AG04450 (cell line): ENCODE results near the gene ADAMTS6. TPM values are rescaled to one million over a fixed set of nuclear protein-coding genes. Genes with fewer than 3 reads are reported as not detected.

ENCODE experiments used
- CTCF ChIA-PET: fragments of 300-600, 350-600 bp; formaldehyde crosslinking; extraction: SDS; loops from one replicate; lab custom pipeline; 2022; ENCODE audit warnings: antibody characterized with exemption, inconsistent platforms; lab: Charles Lee
- POLR2A ChIA-PET: fragments of 350-600 bp; formaldehyde crosslinking; extraction: SDS; loops from one replicate; lab custom pipeline; 2021; ENCODE audit warnings: antibody characterized with exemption, inconsistent platforms; lab: Yijun Ruan, JAX
- DNase-seq: peaks from one replicate; pipeline ENCODE4 v3.0.0-alpha.2; 2011; ENCODE audit warnings: low read depth, low spot score
- H3K27ac ChIP-seq: one replicate; pipeline ENCODE4 v1.5.1; 2012; ENCODE audit warnings: low read depth, low read length, control low read depth
- H3K27me3 ChIP-seq: one replicate; pipeline ENCODE4 v1.6.0; 2012; ENCODE audit warnings: low read length; ENCODE audit not compliant: control insufficient read depth, insufficient read depth
- H3K4me3 ChIP-seq: 2 replicates; pipeline ENCODE4 v1.5.1; 2011; ENCODE audit warnings: mild to moderate bottlenecking, low read depth, low read length, control low read depth
- H3K9me3 ChIP-seq: 2 replicates; pipeline ENCODE4 v1.5.1; 2012; ENCODE audit warnings: low read length; ENCODE audit not compliant: control insufficient read depth, insufficient read depth
- polyA plus RNA-seq: library from polyadenylated mRNA; depleted of rRNA; stranded (reverse); fragments of >200 nt; gene quantifications from 2 replicates; pipeline ENCODE4 v1.2.3, GENCODE V29; 2011
- TF ChIP-seq, protein P1 (sequence below): IDR thresholded peaks from 2 replicates; pipeline ENCODE4 v1.5.1; 2011; ENCODE audit warnings: low read depth, low read length, control low read depth, inconsistent platforms

The ADAMTS6 gene
- polyA plus RNA-seq, 1 experiment: 22.5 TPM

GRCh38 chr5:65103756-65104440, 377.8 kb downstream of the ADAMTS6 start:
- CTCF ChIA-PET: interaction anchor here (1.1 to 2.2 kb wide), 5 partner anchors 11 to 381 kb away, joined by 3 to 11 read pairs (median 5); no protein-coding TSS in a partner anchor
- Histone ChIP-seq H3K27ac (peak overlapping the region; percentile 11), H3K27me3 (no peaks in the 10 kb centered on the region), H3K9me3 (no peaks in the 10 kb centered on the region; the same call in 1 of the 2 replicates), H3K4me3 (no peak overlapping the region)
- POLR2A ChIA-PET: interaction anchor here (0.6 to 1.3 kb wide), 4 partner anchors 23 to 390 kb away, joined by 3 to 9 read pairs (median 4); no protein-coding TSS in a partner anchor
- no peak for DNase-seq
- TF ChIP-seq, protein P1, sequence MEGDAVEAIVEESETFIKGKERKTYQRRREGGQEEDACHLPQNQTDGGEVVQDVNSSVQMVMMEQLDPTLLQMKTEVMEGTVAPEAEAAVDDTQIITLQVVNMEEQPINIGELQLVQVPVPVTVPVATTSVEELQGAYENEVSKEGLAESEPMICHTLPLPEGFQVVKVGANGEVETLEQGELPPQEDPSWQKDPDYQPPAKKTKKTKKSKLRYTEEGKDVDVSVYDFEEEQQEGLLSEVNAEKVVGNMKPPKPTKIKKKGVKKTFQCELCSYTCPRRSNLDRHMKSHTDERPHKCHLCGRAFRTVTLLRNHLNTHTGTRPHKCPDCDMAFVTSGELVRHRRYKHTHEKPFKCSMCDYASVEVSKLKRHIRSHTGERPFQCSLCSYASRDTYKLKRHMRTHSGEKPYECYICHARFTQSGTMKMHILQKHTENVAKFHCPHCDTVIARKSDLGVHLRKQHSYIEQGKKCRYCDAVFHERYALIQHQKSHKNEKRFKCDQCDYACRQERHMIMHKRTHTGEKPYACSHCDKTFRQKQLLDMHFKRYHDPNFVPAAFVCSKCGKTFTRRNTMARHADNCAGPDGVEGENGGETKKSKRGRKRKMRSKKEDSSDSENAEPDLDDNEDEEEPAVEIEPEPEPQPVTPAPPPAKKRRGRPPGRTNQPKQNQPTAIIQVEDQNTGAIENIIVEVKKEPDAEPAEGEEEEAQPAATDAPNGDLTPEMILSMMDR: no peak

- TF ChIP-seq, protein P1: no peak
- no peaks in the 10 kb centered on the region for H3K27me3 ChIP-seq
- H3K9me3 ChIP-seq: no peaks in the 10 kb centered on the region; the same call in 1 of the 2 replicates
- peak overlapping the region; percentile 82 for H3K27ac ChIP-seq
- DNase-seq: no peak
- H3K4me3 ChIP-seq: 0 out of 2 replicates have a peak overlapping the region, but pooled peaks have one; percentile 4
- CTCF ChIA-PET: interaction anchor here (1.1 to 2.2 kb wide), 5 partner anchors 11 to 381 kb away, joined by 3 to 11 read pairs (median 5); no protein-coding TSS in a partner anchor
- POLR2A ChIA-PET: interaction anchor here (0.6 to 1.3 kb wide), 4 partner anchors 24 to 391 kb away, joined by 3 to 9 read pairs (median 4); no protein-coding TSS in a partner anchor
Measured at GRCh38 chr5:65102976-65103711, 378.6 kb downstream of the ADAMTS6 start.

- H3K4me3 ChIP-seq: no peak overlapping the region
- TF ChIP-seq, protein P1: no peak
- no peak for DNase-seq
- CTCF ChIA-PET: interaction anchor here (0.5 to 4.0 kb wide), 4 partner anchors 73 to 381 kb away, joined by 3 to 37 read pairs (median 5); no protein-coding TSS in a partner anchor
- no peaks in the 10 kb centered on the region; the same call in 1 of the 2 replicates for H3K9me3 ChIP-seq
- POLR2A ChIA-PET: interaction anchor here (1.2 to 1.3 kb wide), 2 partner anchors 24 to 96 kb away, joined by 3 to 9 read pairs; no protein-coding TSS in a partner anchor
- H3K27me3 ChIP-seq: no peaks in the 10 kb centered on the region
- H3K27ac ChIP-seq: peak overlapping the region; percentile 82
Measured at GRCh38 chr5:65102371-65102975, 379.2 kb downstream of the ADAMTS6 start.

DNA sequence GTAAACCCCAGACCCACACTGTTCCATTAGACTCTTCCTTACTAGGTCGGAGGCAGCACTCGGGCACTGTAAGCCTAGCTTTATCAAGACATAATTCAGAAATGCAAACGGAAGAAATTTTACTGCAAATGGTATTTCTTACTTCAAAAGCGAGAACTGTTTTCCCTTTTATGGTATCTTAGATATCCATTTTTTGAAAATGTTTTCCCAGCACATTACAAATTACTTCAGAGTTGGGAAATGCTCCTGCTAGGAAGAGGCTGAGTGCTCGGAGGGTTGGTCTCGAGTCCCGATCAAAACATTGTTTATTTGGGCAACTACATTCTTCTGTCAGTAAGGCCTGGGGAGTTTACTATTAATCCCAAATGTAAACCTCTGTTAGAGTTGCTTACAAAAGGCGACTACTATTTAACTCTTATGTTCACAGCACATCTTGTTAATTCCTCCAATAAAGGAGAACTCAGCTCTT, 380.1 kb downstream of the ADAMTS6 start:
- no peaks in the 10 kb centered on the region; the same call in 1 of the 2 replicates for H3K9me3 ChIP-seq
- H3K27ac ChIP-seq: peak overlapping the region; percentile 92
- POLR2A ChIA-PET: interaction anchor here (0.7 to 1.5 kb wide), 2 partner anchors 25 to 107 kb away, joined by 3 read pairs; no protein-coding TSS in a partner anchor
- TF ChIP-seq, protein P1: no peak
- no peaks in the 10 kb centered on the region for H3K27me3 ChIP-seq
- H3K4me3 ChIP-seq: no peak overlapping the region
- peak; percentile 69 for DNase-seq
- CTCF ChIA-PET: interaction anchor here (0.6 to 4.0 kb wide), 12 partner anchors 28 to 460 kb away, joined by 3 to 37 read pairs (median 3); no protein-coding TSS in a partner anchor
